ENCODE measurements around the gene TAS2R19. TPM values are rescaled to one million over a fixed set of nuclear protein-coding genes. Genes with fewer than 3 reads are reported as not detected.

TAS2R19 gene
- total and polyA plus RNA-seq, 7 experiments from 2014 or later, result 0.24 to 4.9 (median 3.1) TPM

DNA sequence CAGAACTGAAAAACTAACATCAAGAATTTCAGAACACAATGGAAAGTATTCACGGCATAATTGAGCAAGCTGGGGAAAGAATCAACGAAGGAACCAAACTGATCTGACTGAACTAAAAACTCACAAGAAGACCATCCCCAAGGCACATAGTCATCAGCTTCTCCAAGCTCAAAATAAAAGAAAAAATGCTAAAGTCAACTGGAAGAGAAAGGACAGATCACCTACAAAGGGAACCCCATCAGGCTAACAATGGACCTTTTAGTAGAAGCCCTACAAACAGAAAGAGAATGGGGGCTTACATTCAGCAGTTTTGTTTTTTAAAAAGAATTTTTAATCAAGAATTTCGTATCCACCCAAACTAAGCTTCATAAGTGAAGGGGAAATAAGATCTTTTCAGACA lies 47.5 kb downstream of the TAS2R19 start:
- Mint-ChIP-seq H3K9me3 (no peaks in the 10 kb centered on the region), H3K4me3 (no peak overlapping the region), H3K27ac (no peak overlapping the region), H3K36me3 (peaks cover 0 to 27% (median 5%) of the 10 kb centered on the region in 5 donors), H3K27me3 (peaks cover 0 to 53% (median 6%) of the 10 kb centered on the region in 5 donors), H3K4me1 (peaks cover 0 to 32% (median 21%) of the 10 kb centered on the region in 7 donors)
- Histone ChIP-seq H3K27me3 (ENCODE audit: control insufficient read depth in 2 of 2, insufficient read depth in 2 of 2, low read length in 2 of 2) (no peaks in the 10 kb centered on the region), H3K36me3 (ENCODE audit: control insufficient read depth in 2 of 3, insufficient read depth in 3 of 3, low read length in 3 of 3) (no peaks in the 10 kb centered on the region), H3K4me1 (ENCODE audit: control insufficient read depth in 2 of 2, insufficient read depth in 2 of 2, low read length in 2 of 2) (no peaks in the 10 kb centered on the region), H3K9me3 (ENCODE audit: control insufficient read depth in 2 of 3, low read length in 3 of 3) (no peaks in the 10 kb centered on the region), H3K4me3 (ENCODE audit: low read length) (no peak overlapping the region), H3K27ac (ENCODE audit: low read depth, low read length) (no peak overlapping the region)
- DNase-seq (no peak), ATAC-seq (no peak)
- intact Hi-C loops (cut with micrococcal nuclease), result no loop called here
- POLR2A ChIA-PET, result no interaction called here
- CTCF ChIA-PET, result no interaction called here

Other genes with a start within 250 kb of the TAS2R19 start
- not detected for gene TAS2R7, start 220.0 kb downstream of the TAS2R19 start, total RNA-seq
- not detected for gene TAS2R7, start 220.0 kb downstream of the TAS2R19 start, polyA plus RNA-seq
- not detected for gene TAS2R8, start 215.3 kb downstream of the TAS2R19 start, total RNA-seq
- not detected for gene TAS2R8, start 215.3 kb downstream of the TAS2R19 start, polyA plus RNA-seq
- gene TAS2R9, start 212.5 kb downstream of the TAS2R19 start, total RNA-seq, result not detected
- not detected for gene TAS2R9, start 212.5 kb downstream of the TAS2R19 start, polyA plus RNA-seq
- gene TAS2R10, start 196.3 kb downstream of the TAS2R19 start, total RNA-seq, result 1 to 10 TPM in 1 of 5 experiments, under 1 TPM in 3, not detected in 1; 0.37 to 1.2 (median 0.93) TPM
- not detected for gene TAS2R10, start 196.3 kb downstream of the TAS2R19 start, polyA plus RNA-seq
- gene PRR4, start 173.1 kb downstream of the TAS2R19 start, total RNA-seq, result 1 to 10 TPM; 2.2 to 4.6 (median 3.3) TPM
- gene PRR4, start 173.1 kb downstream of the TAS2R19 start, polyA plus RNA-seq, result 1 to 10 TPM; 2.1 to 2.3 TPM
- gene PRH1, start 138.4 kb downstream of the TAS2R19 start, total RNA-seq, result 10 to 100 TPM; 19.9 to 37.8 (median 29.8) TPM
- 10 to 100 TPM in 1 of 2 donors, 1 to 10 TPM in 1; 7.9 to 10.7 TPM for gene PRH1, start 138.4 kb downstream of the TAS2R19 start, polyA plus RNA-seq
- 1 to 10 TPM in 4 of 5 experiments, under 1 TPM in 1; 0.72 to 2.1 (median 1.4) TPM for gene TAS2R13, start 113.1 kb downstream of the TAS2R19 start, total RNA-seq
- not detected for gene TAS2R13, start 113.1 kb downstream of the TAS2R19 start, polyA plus RNA-seq
- under 1 TPM in 2 of 5 experiments, not detected in 3; 0.51 to 0.65 TPM for gene PRH2, start 93.4 kb downstream of the TAS2R19 start, total RNA-seq
- not detected for gene PRH2, start 93.4 kb downstream of the TAS2R19 start, polyA plus RNA-seq
- gene TAS2R14, start 83.4 kb downstream of the TAS2R19 start, total RNA-seq, result 1 to 10 TPM; 2.2 to 3.3 (median 2.6) TPM
- gene TAS2R14, start 83.4 kb downstream of the TAS2R19 start, polyA plus RNA-seq, result under 1 TPM; 0.60 to 0.91 TPM
- 1 to 10 TPM in 4 of 5 experiments, under 1 TPM in 1; 0.72 to 1.9 (median 1.5) TPM for gene TAS2R50, start 35.7 kb downstream of the TAS2R19 start, total RNA-seq
- gene TAS2R50, start 35.7 kb downstream of the TAS2R19 start, polyA plus RNA-seq, result not detected
- gene TAS2R20, start 24.3 kb downstream of the TAS2R19 start, total RNA-seq, result 1 to 10 TPM; 1.6 to 3.5 (median 2.3) TPM
- gene TAS2R20, start 24.3 kb downstream of the TAS2R19 start, polyA plus RNA-seq, result under 1 TPM in 1 of 2 donors, not detected in 1; 0.15 TPM
- gene TAS2R31, start 8.8 kb upstream of the TAS2R19 start, total RNA-seq, result 1 to 10 TPM; 1.5 to 6.2 (median 3.6) TPM
- under 1 TPM in 1 of 2 donors, not detected in 1; 0.26 TPM for gene TAS2R31, start 8.8 kb upstream of the TAS2R19 start, polyA plus RNA-seq
- gene TAS2R46, start 39.7 kb upstream of the TAS2R19 start, total RNA-seq, result 1 to 10 TPM; 1.2 to 3.4 (median 2.7) TPM
- gene TAS2R46, start 39.7 kb upstream of the TAS2R19 start, polyA plus RNA-seq, result under 1 TPM in 1 of 2 donors, not detected in 1; 0.21 TPM
- gene TAS2R43, start 69.7 kb upstream of the TAS2R19 start, total RNA-seq, result 1 to 10 TPM; 1.1 to 2.1 (median 1.7) TPM
- gene TAS2R43, start 69.7 kb upstream of the TAS2R19 start, polyA plus RNA-seq, result under 1 TPM in 1 of 2 donors, not detected in 1; 0.32 TPM
- 1 to 10 TPM; 4.1 to 7.2 (median 5.3) TPM for gene TAS2R30, start 112.0 kb upstream of the TAS2R19 start, total RNA-seq
- gene TAS2R30, start 112.0 kb upstream of the TAS2R19 start, polyA plus RNA-seq, result under 1 TPM in 1 of 2 donors, not detected in 1; 0.18 TPM
- 10 to 100 TPM in 2 of 5 experiments, 1 to 10 TPM in 3; 7.8 to 12.9 (median 8.5) TPM for gene SMIM10L1, start 148.6 kb upstream of the TAS2R19 start, total RNA-seq
- gene SMIM10L1, start 148.6 kb upstream of the TAS2R19 start, polyA plus RNA-seq, result 10 to 100 TPM in 1 of 2 donors, 1 to 10 TPM in 1; 6.7 to 14.6 TPM
- gene TAS2R42, start 164.3 kb upstream of the TAS2R19 start, total RNA-seq, result not detected
- gene TAS2R42, start 164.3 kb upstream of the TAS2R19 start, polyA plus RNA-seq, result not detected
- not detected for gene PRB3, start 247.1 kb upstream of the TAS2R19 start, total RNA-seq
- gene PRB3, start 247.1 kb upstream of the TAS2R19 start, polyA plus RNA-seq, result not detected